GM20000 (cell line): ENCODE measurements around the gene ADCY2.

ENCODE experiments used
- DNase-seq: peaks from one replicate; pipeline ENCODE4 v3.0.0; 2012; ENCODE audit warnings: low spot score
- TF ChIP-seq, protein P1 (sequence below): IDR thresholded peaks from 2 replicates; pipeline ENCODE4 v1.5.1; 2012; ENCODE audit warnings: mild to moderate bottlenecking, control low read depth; ENCODE audit errors: extremely low read depth, missing control alignments

The ADCY2 gene

DNA sequence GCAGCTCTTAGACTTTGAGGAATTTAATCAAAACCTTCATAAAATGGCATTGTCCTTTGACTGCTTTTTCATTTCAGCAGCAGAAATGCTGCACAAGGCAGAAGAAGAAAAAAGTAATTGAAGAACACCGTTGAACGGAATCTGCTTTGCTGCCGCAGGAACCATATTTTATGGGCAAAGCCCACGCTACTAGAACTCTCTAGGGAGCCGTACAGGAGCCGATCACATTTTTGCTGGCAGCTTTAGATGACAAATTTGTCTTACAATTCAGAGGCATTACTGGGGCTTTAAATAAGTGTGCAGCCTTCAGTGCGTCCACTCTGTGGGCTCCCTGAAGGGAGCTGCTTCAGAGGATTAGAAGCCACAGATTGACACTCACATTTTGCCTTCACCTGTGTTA, 449.6 kb downstream of the ADCY2 start:
- TF ChIP-seq, protein P1, sequence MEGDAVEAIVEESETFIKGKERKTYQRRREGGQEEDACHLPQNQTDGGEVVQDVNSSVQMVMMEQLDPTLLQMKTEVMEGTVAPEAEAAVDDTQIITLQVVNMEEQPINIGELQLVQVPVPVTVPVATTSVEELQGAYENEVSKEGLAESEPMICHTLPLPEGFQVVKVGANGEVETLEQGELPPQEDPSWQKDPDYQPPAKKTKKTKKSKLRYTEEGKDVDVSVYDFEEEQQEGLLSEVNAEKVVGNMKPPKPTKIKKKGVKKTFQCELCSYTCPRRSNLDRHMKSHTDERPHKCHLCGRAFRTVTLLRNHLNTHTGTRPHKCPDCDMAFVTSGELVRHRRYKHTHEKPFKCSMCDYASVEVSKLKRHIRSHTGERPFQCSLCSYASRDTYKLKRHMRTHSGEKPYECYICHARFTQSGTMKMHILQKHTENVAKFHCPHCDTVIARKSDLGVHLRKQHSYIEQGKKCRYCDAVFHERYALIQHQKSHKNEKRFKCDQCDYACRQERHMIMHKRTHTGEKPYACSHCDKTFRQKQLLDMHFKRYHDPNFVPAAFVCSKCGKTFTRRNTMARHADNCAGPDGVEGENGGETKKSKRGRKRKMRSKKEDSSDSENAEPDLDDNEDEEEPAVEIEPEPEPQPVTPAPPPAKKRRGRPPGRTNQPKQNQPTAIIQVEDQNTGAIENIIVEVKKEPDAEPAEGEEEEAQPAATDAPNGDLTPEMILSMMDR = no peak
- DNase-seq = no peak

GRCh38 chr5:7846327-7846726, 450.4 kb downstream of the ADCY2 start:
- DNase-seq = no peak
- TF ChIP-seq, protein P1 = no peak

DNA sequence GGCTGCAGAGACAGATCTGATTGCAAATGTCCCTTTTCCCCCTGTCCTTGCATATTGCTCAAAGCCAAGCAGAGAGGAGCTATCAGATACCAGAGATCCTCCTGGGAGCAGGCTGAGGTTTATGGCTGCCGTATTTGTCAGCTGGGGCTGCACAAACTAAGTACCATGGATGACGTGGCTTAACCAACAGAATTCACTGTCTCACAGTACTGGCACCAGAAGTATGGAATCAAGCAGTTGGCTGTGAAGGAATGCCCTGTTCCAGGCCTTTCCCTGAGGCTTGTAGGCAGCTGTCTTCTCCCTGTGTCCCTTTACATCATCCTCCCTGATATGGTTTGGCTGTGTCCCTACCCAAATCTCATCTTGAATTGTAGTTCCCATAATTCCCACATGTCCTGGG, 452.4 kb downstream of the ADCY2 start:
- TF ChIP-seq, protein P1 = no peak
- no peak for DNase-seq

DNA sequence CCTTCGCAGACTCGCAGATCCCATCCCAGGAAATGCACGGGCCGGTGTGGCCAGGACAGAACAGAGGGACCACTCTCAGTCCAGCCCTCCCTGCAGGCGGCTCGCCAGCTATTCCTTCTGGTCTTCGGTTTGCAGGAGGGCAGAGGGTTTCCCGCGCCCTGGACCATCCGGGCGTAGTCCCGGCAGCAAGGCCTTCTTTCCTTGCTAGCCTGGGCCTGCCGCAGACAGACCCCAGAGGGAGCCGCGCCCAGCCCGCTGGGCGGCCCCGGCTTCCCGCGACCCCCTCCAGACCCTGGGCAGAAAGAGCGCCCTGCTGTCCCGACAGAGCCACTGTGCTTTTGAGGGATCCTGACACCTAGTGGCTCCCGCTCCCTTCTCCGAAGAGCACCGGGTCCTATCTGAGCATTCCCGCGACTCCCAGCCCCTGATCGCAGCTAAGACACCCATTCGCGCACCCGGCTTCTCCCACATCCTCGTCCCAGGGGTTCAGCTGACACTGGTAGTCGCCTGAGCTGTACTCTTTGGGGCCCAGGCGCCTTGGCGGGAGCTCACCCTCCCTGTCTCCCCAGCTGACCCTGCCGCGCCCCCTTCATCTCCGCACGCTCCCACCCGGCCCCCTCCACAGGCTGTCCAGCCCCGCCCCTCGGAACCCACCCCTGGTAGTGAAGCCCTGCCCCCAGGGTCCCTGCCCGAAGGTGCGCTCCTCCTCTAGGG, 453.9 kb downstream of the ADCY2 start:
- TF ChIP-seq, protein P1 = no peak
- DNase-seq = peak; percentile 37

DNA sequence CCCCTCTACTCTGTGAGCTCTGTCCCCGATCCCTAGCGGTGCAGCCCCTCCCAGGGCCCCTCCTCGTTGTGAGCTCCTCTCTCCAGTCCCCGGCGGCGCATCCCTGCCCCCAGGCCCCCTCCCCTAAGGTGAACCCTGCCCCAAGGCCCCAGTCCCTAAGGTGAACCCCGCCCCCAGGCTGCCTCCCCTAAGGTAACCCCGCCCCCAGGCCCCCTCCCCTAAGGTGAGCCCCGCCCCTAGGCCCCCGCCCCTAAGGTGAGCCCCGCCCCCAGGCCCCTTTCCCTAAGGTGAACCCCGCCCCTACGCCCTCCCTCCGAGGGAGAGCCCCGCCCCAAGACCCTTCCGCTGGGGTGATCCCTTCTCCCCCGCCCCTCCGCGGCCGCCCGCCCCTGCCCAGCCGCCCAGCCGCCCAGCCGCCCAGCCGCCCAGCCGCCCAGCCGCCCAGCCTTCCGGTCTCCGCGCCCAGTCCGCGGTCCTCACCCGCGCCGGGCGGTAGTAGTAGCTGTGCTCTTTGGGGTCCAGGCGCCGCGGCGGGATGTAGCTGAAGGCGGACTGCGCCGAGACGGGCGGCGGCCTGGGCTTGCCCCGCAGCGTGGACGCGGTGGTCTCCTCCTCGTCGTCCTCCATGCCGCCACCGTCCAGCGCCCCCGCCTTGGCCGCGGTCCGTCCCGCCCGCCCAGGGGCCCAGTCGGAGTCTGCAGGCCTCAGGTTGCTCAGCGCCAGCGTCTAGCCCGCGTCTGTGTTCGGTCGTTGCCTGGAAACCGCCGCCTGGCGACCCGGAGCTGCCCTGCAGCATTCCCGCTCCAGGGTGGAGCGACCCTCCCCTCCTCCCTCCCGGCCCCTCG, 454.7 kb downstream of the ADCY2 start, which contains the start of gene CFAP90:
Gene CFAP90 (minus strand): TSS at position 739 of the 845 bp plus-strand sequence. CDS start 112 bp downstream, at position 627.
- DNase-seq = peak; percentile 38
- TF ChIP-seq, protein P1 = no peak

- DNase-seq = peak; percentile 19
- TF ChIP-seq, protein P1 = no peak
These were observed 455.3 kb downstream of the ADCY2 start for GRCh38 chr5:7851240-7851592.
